Natural killer cell (primary cell): Measurements from ENCODE around the gene MARK2. TPM values are rescaled to one million over a fixed set of nuclear protein-coding genes. Genes with fewer than 3 reads are reported as not detected.
"Not testable (repeated sequence)": the region's sequence is repeated elsewhere in the genome, so short reads cannot be mapped to it uniquely, and the experiment has no call there.

Source experiments
- ATAC-seq, 3 donors: fragments of 150-1000 bp in 2 of 3; fragments of 200-7000 bp in 1 of 3; cut with Tn5 transposase; 1 replicate in 1 of 3; 2 replicates in 2 of 3; pipeline ENCODE4 v1.10.0; 2021; ENCODE audit warnings: mild to moderate bottlenecking in 2 of 3, moderate library complexity in 2 of 3
- DNase-seq, 2 donors: peaks; one replicate each; pipeline versions ENCODE4 v3.0.0 to v3.0.0-alpha.2; 2013 to 2021; ENCODE audit warnings: mixed read lengths in 1 of 2
- H3K27ac ChIP-seq: one replicate; pipeline ENCODE4 v1.5.1; 2013; ENCODE audit warnings: mild to moderate bottlenecking, low read length
- H3K27me3 ChIP-seq: one replicate; pipeline ENCODE4 v1.6.1; 2013; ENCODE audit warnings: low read length; ENCODE audit not compliant: control insufficient read depth, insufficient read depth
- H3K36me3 ChIP-seq: one replicate; pipeline ENCODE4 v1.6.1; 2013; ENCODE audit warnings: low read length; ENCODE audit not compliant: control insufficient read depth, insufficient read depth
- H3K4me1 ChIP-seq: one replicate; pipeline ENCODE4 v1.6.1; 2013; ENCODE audit warnings: low read length; ENCODE audit not compliant: control insufficient read depth, insufficient read depth
- H3K4me3 ChIP-seq: one replicate; pipeline ENCODE4 v1.5.1; 2013; ENCODE audit warnings: low read length
- H3K9me3 ChIP-seq: one replicate; pipeline ENCODE4 v1.6.1; 2013; ENCODE audit warnings: low read length; ENCODE audit not compliant: control insufficient read depth, insufficient read depth
- H3K27ac Mint-ChIP-seq, 2 donors: one replicate each; pipeline ENCODE4 v1.8.0; 2022; ENCODE audit warnings: mild to moderate bottlenecking in 2 of 2, mixed read lengths in 2 of 2, moderate library complexity in 1 of 2
- H3K27me3 Mint-ChIP-seq, 2 donors: one replicate each; pipeline ENCODE4 v1.8.0; 2022; ENCODE audit warnings: low read depth in 2 of 2, mixed read lengths in 2 of 2
- H3K36me3 Mint-ChIP-seq: one replicate; pipeline ENCODE4 v1.8.0; 2022; ENCODE audit warnings: mixed read lengths
- H3K4me1 Mint-ChIP-seq, 2 donors: one replicate each; pipeline ENCODE4 v1.8.0; 2022; ENCODE audit warnings: mixed read lengths in 2 of 2
- H3K4me3 Mint-ChIP-seq: one replicate; pipeline ENCODE4 v1.8.0; 2022; ENCODE audit warnings: mild to moderate bottlenecking, moderate library complexity, mixed read lengths
- H3K9me3 Mint-ChIP-seq, 2 donors: one replicate each; pipeline ENCODE4 v1.8.0; 2022; ENCODE audit warnings: mixed read lengths in 2 of 2
- WGBS: methylation state at CpG from one replicate; pipeline ENCODE4 v1.1.7; 2013; ENCODE audit warnings: missing lambda C conversion rate; ENCODE audit not compliant: insufficient coverage; 5-methylcytosine and 5-hydroxymethylcytosine counted together
- intact Hi-C: fragments of 100-400 bp; cut with micrococcal nuclease; formaldehyde crosslinking; loops from one replicate; pipeline ENCODE4 v1.14.2; 2022
- total RNA-seq, 4 donors: library from RNA; stranded (reverse); fragments of 120-200 nt in 1 of 4; gene quantifications; one replicate each; pipeline versions ENCODE4 v1.2.3 to v1.2.4, GENCODE V29; 2013 to 2022
- TF ChIP-seq, protein P1 (sequence below): fragments of 200-600 bp; IDR thresholded peaks from one replicate; pipeline ENCODE4 v1.8.0; 2022; ENCODE audit warnings: antibody characterized with exemption

The MARK2 gene
- total RNA-seq, 3 donors from 2014 or later (not counting 1 experiment from before 2014, with no cell fraction given) = 63.8 to 88.4 (median 80.2) TPM

DNA sequence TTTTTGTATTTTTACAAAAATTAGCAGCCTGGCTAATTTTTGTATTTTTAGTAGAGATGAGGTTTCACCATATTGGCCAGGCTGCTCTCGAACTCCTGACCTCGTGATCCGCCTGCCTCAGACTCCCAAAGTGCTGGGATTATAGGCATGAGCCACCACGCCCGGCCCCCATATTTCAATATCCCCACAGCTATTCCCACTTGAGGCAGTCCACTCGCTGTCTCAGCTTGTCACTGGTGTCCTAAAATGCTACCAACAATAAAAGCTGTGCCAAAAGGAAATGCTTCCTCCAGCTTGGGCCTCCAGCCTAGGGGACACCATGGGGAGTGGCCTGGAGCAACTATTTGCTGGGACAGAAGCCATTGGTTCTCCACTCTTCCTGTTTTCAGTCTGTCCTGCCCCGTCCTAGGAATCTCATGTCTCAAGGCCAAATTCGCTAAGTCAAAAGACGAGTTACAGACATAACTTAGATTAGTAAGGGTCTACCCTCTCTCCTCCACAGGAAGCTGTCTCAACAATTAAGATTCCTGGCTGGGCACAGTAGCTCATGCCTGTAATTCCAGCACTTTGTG is 33.0 kb upstream of the MARK2 start:
- no peak overlapping the region for H3K4me3 Mint-ChIP-seq
- ATAC-seq = no peak
- H3K4me1 Mint-ChIP-seq = no peaks in the 10 kb centered on the region
- H3K27me3 ChIP-seq = no peaks in the 10 kb centered on the region
- TF ChIP-seq, protein P1, sequence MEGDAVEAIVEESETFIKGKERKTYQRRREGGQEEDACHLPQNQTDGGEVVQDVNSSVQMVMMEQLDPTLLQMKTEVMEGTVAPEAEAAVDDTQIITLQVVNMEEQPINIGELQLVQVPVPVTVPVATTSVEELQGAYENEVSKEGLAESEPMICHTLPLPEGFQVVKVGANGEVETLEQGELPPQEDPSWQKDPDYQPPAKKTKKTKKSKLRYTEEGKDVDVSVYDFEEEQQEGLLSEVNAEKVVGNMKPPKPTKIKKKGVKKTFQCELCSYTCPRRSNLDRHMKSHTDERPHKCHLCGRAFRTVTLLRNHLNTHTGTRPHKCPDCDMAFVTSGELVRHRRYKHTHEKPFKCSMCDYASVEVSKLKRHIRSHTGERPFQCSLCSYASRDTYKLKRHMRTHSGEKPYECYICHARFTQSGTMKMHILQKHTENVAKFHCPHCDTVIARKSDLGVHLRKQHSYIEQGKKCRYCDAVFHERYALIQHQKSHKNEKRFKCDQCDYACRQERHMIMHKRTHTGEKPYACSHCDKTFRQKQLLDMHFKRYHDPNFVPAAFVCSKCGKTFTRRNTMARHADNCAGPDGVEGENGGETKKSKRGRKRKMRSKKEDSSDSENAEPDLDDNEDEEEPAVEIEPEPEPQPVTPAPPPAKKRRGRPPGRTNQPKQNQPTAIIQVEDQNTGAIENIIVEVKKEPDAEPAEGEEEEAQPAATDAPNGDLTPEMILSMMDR = no peak
- 95% methylated on average over 8 of the region's 9 CpGs for WGBS
- no peak overlapping the region for H3K27ac ChIP-seq
- intact Hi-C loops = no loop called here
- H3K27ac Mint-ChIP-seq = no peak overlapping the region
- H3K4me1 ChIP-seq = no peaks in the 10 kb centered on the region
- no peak overlapping the region for H3K4me3 ChIP-seq
- H3K36me3 ChIP-seq = no peaks in the 10 kb centered on the region
- no peaks in the 10 kb centered on the region for H3K9me3 Mint-ChIP-seq
- no peak for DNase-seq
- peaks cover under 1 to 1% of the 10 kb centered on the region in 2 donors for H3K27me3 Mint-ChIP-seq
- no peaks in the 10 kb centered on the region for H3K36me3 Mint-ChIP-seq
- no peaks in the 10 kb centered on the region for H3K9me3 ChIP-seq

GRCh38 chr11:63810383-63810782 is 28.5 kb upstream of the MARK2 start:
- H3K4me1 ChIP-seq = peaks cover 17% of the 10 kb centered on the region
- H3K27ac Mint-ChIP-seq, H3K36me3 ChIP-seq, H3K27me3 ChIP-seq, H3K9me3 Mint-ChIP-seq, H3K27me3 Mint-ChIP-seq, H3K4me3 Mint-ChIP-seq, H3K9me3 ChIP-seq, H3K27ac ChIP-seq, DNase-seq, H3K4me3 ChIP-seq, ATAC-seq, H3K36me3 Mint-ChIP-seq, intact Hi-C loops: not testable (repeated sequence)
- WGBS = 95% methylated on average over 6 of the region's 11 CpGs
- peaks cover 14 to 18% of the 10 kb centered on the region in 2 donors for H3K4me1 Mint-ChIP-seq

DNA sequence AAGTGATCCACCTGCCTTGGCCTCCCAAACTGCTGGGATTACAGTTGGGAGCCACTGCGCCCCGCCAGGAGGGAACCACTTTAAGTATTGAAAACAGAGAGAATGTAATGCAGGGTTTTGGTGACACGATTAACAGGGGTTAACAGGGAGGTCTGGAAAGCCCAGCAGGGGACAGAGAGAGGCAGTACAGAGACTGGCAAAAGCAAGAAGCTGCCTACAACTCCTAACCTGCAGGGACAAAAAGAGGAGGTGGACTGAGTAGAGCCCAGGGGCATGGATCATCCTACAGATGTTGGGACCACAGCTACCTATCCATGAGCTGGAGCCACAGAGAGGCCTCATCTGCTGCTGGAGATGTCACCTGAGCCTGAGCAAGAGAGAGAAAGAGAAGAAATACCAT is 27.4 kb upstream of the MARK2 start:
- TF ChIP-seq, protein P1 = no peak
- H3K27ac ChIP-seq = no peak overlapping the region
- no peak for DNase-seq
- H3K4me1 ChIP-seq = peaks cover 17% of the 10 kb centered on the region
- intact Hi-C loops = no loop called here
- no peaks in the 10 kb centered on the region for H3K27me3 Mint-ChIP-seq
- H3K4me3 ChIP-seq = no peak overlapping the region
- peak overlapping the region; percentile 75 for H3K4me3 Mint-ChIP-seq
- H3K36me3 Mint-ChIP-seq = no peaks in the 10 kb centered on the region
- WGBS = 95% methylated on average over 3 of the region's 3 CpGs
- ATAC-seq = no peak
- no peak overlapping the region for H3K27ac Mint-ChIP-seq
- H3K9me3 ChIP-seq = no peaks in the 10 kb centered on the region
- no peaks in the 10 kb centered on the region for H3K27me3 ChIP-seq
- peaks cover 16 to 29% of the 10 kb centered on the region in 2 donors for H3K4me1 Mint-ChIP-seq
- H3K36me3 ChIP-seq = no peaks in the 10 kb centered on the region
- H3K9me3 Mint-ChIP-seq = no peaks in the 10 kb centered on the region

DNA sequence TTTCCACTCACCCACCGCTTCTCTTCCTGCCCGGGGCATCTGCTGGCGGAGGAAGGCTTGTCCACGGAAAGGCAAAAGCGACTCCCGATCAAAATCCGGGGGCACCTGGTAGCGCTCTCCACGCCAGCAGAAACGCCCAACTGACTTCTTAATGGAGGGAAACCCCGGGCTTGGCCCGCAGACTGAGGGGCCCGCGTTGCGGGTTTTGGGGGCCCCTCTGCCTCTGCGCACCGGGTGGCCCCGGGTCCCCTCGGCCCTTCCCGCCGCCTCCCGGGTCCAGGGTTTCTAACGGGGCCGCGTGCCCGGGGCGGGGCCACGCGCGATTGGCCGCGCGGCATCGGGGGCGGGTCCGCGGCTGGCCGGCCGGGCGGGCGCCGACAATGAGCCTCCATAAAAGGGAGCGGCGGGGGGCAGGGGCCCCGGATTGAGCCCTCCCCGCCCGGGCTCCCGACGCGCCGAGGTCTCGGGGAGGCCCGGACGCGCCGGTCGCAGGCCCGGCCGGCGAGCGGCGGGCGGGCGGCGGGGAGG is 25.8 kb upstream of the MARK2 start, which contains the start of gene SPINDOC:
Gene SPINDOC, plus strand, starts transcription at position 422 of the 528 bp plus-strand sequence. CDS start 231 bp downstream, outside the sequence.
- Histone ChIP-seq H3K36me3 (peaks cover 4% of the 10 kb centered on the region), H3K27me3 (no peaks in the 10 kb centered on the region), H3K4me1 (peaks cover 17% of the 10 kb centered on the region), H3K27ac (peak within 1 kb of the TSS; percentile 11), H3K4me3 (peak within 1 kb of the TSS; percentile 87), H3K9me3 (no peaks in the 10 kb centered on the region)
- H3K27me3 Mint-ChIP-seq = no peaks in the 10 kb centered on the region
- H3K27ac Mint-ChIP-seq = peak within 1 kb of the TSS in 1 of 2 donors; percentile 63
- intact Hi-C loops = no loop called here
- no peaks in the 10 kb centered on the region for H3K36me3 Mint-ChIP-seq
- ATAC-seq (peak; percentile 93 to 96 (median 94)), DNase-seq (peak; percentile 73 to 80)
- H3K4me3 Mint-ChIP-seq = peak within 1 kb of the TSS; percentile 85
- no peaks in the 10 kb centered on the region for H3K9me3 Mint-ChIP-seq
- under 1% methylated on average over 65 of the region's 65 CpGs for whole genome bisulfite sequencing
- peaks cover 16 to 36% of the 10 kb centered on the region in 2 donors for H3K4me1 Mint-ChIP-seq
- TF ChIP-seq, protein P1 = no peak
